PFSK-1 (cell line): Measurements from ENCODE around the gene IFT122.

ENCODE experiments used
- POLR2AphosphoS5 ChIP-seq: IDR thresholded peaks from 2 replicates; pipeline ENCODE4 v1.6.1; 2012; ENCODE audit warnings: low read depth, mild to moderate bottlenecking, control low read depth, low read length, moderate library complexity
- REST ChIP-seq, 2 experiments: IDR thresholded peaks; 2 replicates each; pipeline versions ENCODE4 v1.6.1 to v1.8.0; 2011 to 2012; ENCODE audit warnings: low read depth in 2 of 2, low read length in 2 of 2, control low read depth in 1 of 2, inconsistent platforms in 1 of 2, mild to moderate bottlenecking in 1 of 2, moderate library complexity in 1 of 2; ENCODE audit not compliant: insufficient read depth in 1 of 2
- SIN3A ChIP-seq: IDR thresholded peaks from 2 replicates; pipeline ENCODE4 v1.6.1; 2012; ENCODE audit warnings: mild to moderate bottlenecking, low read length, moderate library complexity, borderline replicate concordance; ENCODE audit not compliant: insufficient read depth
- TAF1 ChIP-seq: IDR thresholded peaks from 2 replicates; pipeline ENCODE4 v1.6.1; 2012; ENCODE audit warnings: low read length, control low read depth, borderline replicate concordance; ENCODE audit not compliant: insufficient read depth

GRCh38 chr3:129448186-129448895 is 8.3 kb downstream of the IFT122 start:
- TF ChIP-seq TAF1 (no peak), POLR2AphosphoS5 (no peak), REST (IDR thresholded peaks at IDR 0.05; ENCODE audit: insufficient read depth in 1 of 2, low read depth in 2 of 2, low read length in 2 of 2) (no peak), SIN3A (no peak)
